IMR-90 (cell line): ENCODE data around the gene VPS35L. TPM values are rescaled to one million over a fixed set of nuclear protein-coding genes. Genes with fewer than 3 reads are reported as not detected.

Source experiments
- ATAC-seq: fragments of 200-7000 bp; cut with Tn5 transposase; 2 replicates; pipeline ENCODE4 v1.9.1; 2020; ENCODE audit warnings: low read depth, mild to moderate bottlenecking, moderate library complexity
- BruUV-seq: library from RNA; stranded (reverse); fragments of 400-500 nt; replicated peaks from 2 replicates; lab custom pipeline; 2021; lab: Mats Ljungman, UMichigan
- CTCF ChIA-PET: fragments of 300-600 bp; formaldehyde crosslinking; extraction: SDS; loops from one replicate; lab custom pipeline; 2021; ENCODE audit warnings: antibody characterized with exemption; lab: Yijun Ruan, JAX
- POLR2A ChIA-PET: fragments of 300-600 bp; sonication (Branson Sonifier 250); formaldehyde crosslinking; loops from one replicate; lab custom pipeline; 2022; ENCODE audit warnings: antibody characterized with exemption; ENCODE audit not compliant: unreplicated experiment; lab: Charles Lee
- DNase-seq: peaks from one replicate; pipeline ENCODE4 v3.0.0; 2013
- H2AFZ ChIP-seq: replicated peaks from 2 replicates; pipeline ENCODE3; 2013; ENCODE audit warnings: low read length, mild to moderate bottlenecking; ENCODE audit not compliant: poor library complexity
- H2AK5ac ChIP-seq: 2 replicates; pipeline ENCODE4 v1.6.1; 2013; ENCODE audit warnings: low read depth, low read length, inconsistent platforms
- H2AK9ac ChIP-seq: replicated peaks from 2 replicates; pipeline ENCODE3; 2013; ENCODE audit warnings: mild to moderate bottlenecking, low read depth, low read length, moderate library complexity; ENCODE audit not compliant: poor library complexity
- H2BK120ac ChIP-seq: 2 replicates; pipeline ENCODE4 v1.6.1; 2013; ENCODE audit warnings: low read depth, low read length, inconsistent platforms
- H2BK15ac ChIP-seq: 3 replicates; pipeline ENCODE4 v1.6.1; 2013; ENCODE audit warnings: low read depth, low read length, inconsistent platforms
- H2BK20ac ChIP-seq: 2 replicates; pipeline ENCODE4 v1.6.1; 2013; ENCODE audit warnings: low read depth, mild to moderate bottlenecking, inconsistent platforms, low read length, moderate library complexity
- H2BK5ac ChIP-seq: 2 replicates; pipeline ENCODE4 v1.6.1; 2013; ENCODE audit warnings: mild to moderate bottlenecking, low read depth, low read length, inconsistent platforms; ENCODE audit not compliant: poor library complexity, severe bottlenecking
- H3K14ac ChIP-seq: replicated peaks from 2 replicates; pipeline ENCODE4 v1.6.1; 2013; ENCODE audit warnings: low read depth, low read length, inconsistent platforms
- H3K18ac ChIP-seq: 2 replicates; pipeline ENCODE4 v1.6.1; 2013; ENCODE audit warnings: low read depth, low read length, control low read depth
- H3K23ac ChIP-seq: 2 replicates; pipeline ENCODE4 v1.6.1; 2013; ENCODE audit warnings: low read depth, low read length, inconsistent platforms
- H3K27ac ChIP-seq: 2 replicates; pipeline ENCODE4 v1.5.1; 2013; ENCODE audit warnings: mild to moderate bottlenecking, control low read depth, low read length; ENCODE audit not compliant: insufficient read depth
- H3K27me3 ChIP-seq: 2 replicates; pipeline ENCODE4 v1.6.1; 2013; ENCODE audit warnings: low read length; ENCODE audit not compliant: control insufficient read depth, insufficient read depth
- H3K36me3 ChIP-seq: 2 replicates; pipeline ENCODE4 v1.6.1; 2013; ENCODE audit warnings: low read length, mixed read lengths; ENCODE audit not compliant: control insufficient read depth, insufficient read depth
- H3K4ac ChIP-seq: 2 replicates; pipeline ENCODE4 v1.6.1; 2013; ENCODE audit warnings: low read depth, low read length, inconsistent platforms
- H3K4me1 ChIP-seq: 2 replicates; pipeline ENCODE4 v1.6.1; 2013; ENCODE audit warnings: low read length, mixed read lengths; ENCODE audit not compliant: control insufficient read depth, insufficient read depth
- H3K4me2 ChIP-seq: 2 replicates; pipeline ENCODE4 v1.6.1; 2013; ENCODE audit warnings: low read depth, mild to moderate bottlenecking, control low read depth, low read length, moderate library complexity
- H3K4me3 ChIP-seq: 2 replicates; pipeline ENCODE4 v1.5.1; 2013; ENCODE audit warnings: low read depth, mild to moderate bottlenecking, control low read depth, low read length, moderate library complexity; ENCODE audit not compliant: insufficient read depth
- H3K56ac ChIP-seq: 2 replicates; pipeline ENCODE4 v1.6.1; 2013; ENCODE audit warnings: low read length, inconsistent platforms; ENCODE audit not compliant: insufficient read depth; ENCODE audit errors: extremely low read depth
- H3K79me1 ChIP-seq, 2 experiments: 2 replicates each; pipeline ENCODE4 v1.6.1; 2013; ENCODE audit warnings: low read length in 2 of 2, inconsistent platforms in 1 of 2, low read depth in 1 of 2
- H3K9ac ChIP-seq: 2 replicates; pipeline ENCODE4 v1.6.1; 2013; ENCODE audit warnings: low read depth, low read length, control low read depth
- H3K9me1 ChIP-seq: 2 replicates; pipeline ENCODE4 v1.6.1; 2013; ENCODE audit warnings: low read length, inconsistent platforms; ENCODE audit not compliant: insufficient read depth
- H3K9me3 ChIP-seq: 2 replicates; pipeline ENCODE4 v1.6.1; 2013; ENCODE audit warnings: low read length; ENCODE audit not compliant: control insufficient read depth, insufficient read depth
- H4K20me1 ChIP-seq: 2 replicates; pipeline ENCODE4 v1.6.1; 2013; ENCODE audit warnings: low read length, inconsistent platforms; ENCODE audit not compliant: insufficient read depth
- H4K5ac ChIP-seq: 2 replicates; pipeline ENCODE4 v1.6.1; 2013; ENCODE audit warnings: mild to moderate bottlenecking, low read depth, low read length, control low read depth
- H4K8ac ChIP-seq, 2 experiments: 2 replicates each; pipeline ENCODE4 v1.6.1; 2013; ENCODE audit warnings: low read depth in 2 of 2, low read length in 2 of 2, control low read depth in 1 of 2, inconsistent platforms in 1 of 2
- H4K91ac ChIP-seq: 2 replicates; pipeline ENCODE4 v1.6.1; 2013; ENCODE audit warnings: low read depth, low read length, inconsistent platforms; ENCODE audit not compliant: insufficient read depth
- BHLHE40 ChIP-seq: fragments of 150-350 bp; IDR thresholded peaks from 2 replicates; pipeline ENCODE4 v1.6.1; 2016; ENCODE audit warnings: mild to moderate bottlenecking, low read depth, low read length
- CEBPB ChIP-seq: IDR thresholded peaks from 2 replicates; pipeline ENCODE4 v1.6.1; 2012; ENCODE audit warnings: low read depth, low read length, improper control_type of control experiment
- CHD1 ChIP-seq: IDR thresholded peaks from 2 replicates; pipeline ENCODE4 v1.6.1; 2012; ENCODE audit warnings: low read depth, low read length, improper control_type of control experiment
- ELK1 ChIP-seq: fragments of 150-350 bp; IDR thresholded peaks from 2 replicates; pipeline ENCODE4 v1.6.1; 2016; ENCODE audit warnings: low read depth, mild to moderate bottlenecking, low read length, moderate library complexity, borderline replicate concordance
- FOS ChIP-seq: fragments of 150-350 bp; IDR thresholded peaks from 2 replicates; pipeline ENCODE4 v1.6.1; 2016; ENCODE audit warnings: low read depth, low read length
- MAFK ChIP-seq: IDR thresholded peaks from 2 replicates; pipeline ENCODE4 v1.6.1; 2012; ENCODE audit warnings: low read depth, low read length, improper control_type of control experiment
- MAZ ChIP-seq: IDR thresholded peaks from 2 replicates; pipeline ENCODE4 v1.6.1; 2012; ENCODE audit warnings: low read depth, mild to moderate bottlenecking, low read length, improper control_type of control experiment, moderate library complexity, borderline replicate concordance
- MXI1 ChIP-seq: IDR thresholded peaks from 2 replicates; pipeline ENCODE4 v1.6.1; 2012; ENCODE audit warnings: low read depth, mild to moderate bottlenecking, low read length, moderate library complexity, borderline replicate concordance
- NFE2L2 ChIP-seq: fragments of 150-350 bp; IDR thresholded peaks from 2 replicates; pipeline ENCODE4 v1.6.1; 2016; ENCODE audit warnings: low read depth, mild to moderate bottlenecking, low read length
- POLR2A ChIP-seq: IDR thresholded peaks from 2 replicates; pipeline ENCODE4 v1.6.1; 2012; ENCODE audit warnings: mild to moderate bottlenecking, low read depth, low read length
- RAD21 ChIP-seq: IDR thresholded peaks from 2 replicates; pipeline ENCODE4 v1.6.1; 2012; ENCODE audit warnings: low read length, improper control_type of control experiment
- RCOR1 ChIP-seq: IDR thresholded peaks from 2 replicates; pipeline ENCODE4 v1.6.1; 2012; ENCODE audit warnings: mild to moderate bottlenecking, low read length, improper control_type of control experiment; ENCODE audit not compliant: insufficient replicate concordance
- RFX5 ChIP-seq: IDR thresholded peaks from 2 replicates; pipeline ENCODE4 v1.8.0; 2012; ENCODE audit warnings: low read depth, mild to moderate bottlenecking, low read length, moderate library complexity
- SMC3 ChIP-seq: fragments of 150-350 bp; IDR thresholded peaks from 2 replicates; pipeline ENCODE4 v1.6.1; 2016; ENCODE audit warnings: low read depth, mild to moderate bottlenecking, antibody characterized with exemption, low read length, moderate library complexity
- WGBS, 2 experiments: methylation state at CpG; one replicate each; pipeline versions ENCODE4 v1.1.5 to v1.1.7; 2013; ENCODE audit warnings: missing lambda C conversion rate in 2 of 2; ENCODE audit not compliant: insufficient read length in 1 of 2; ENCODE audit errors: extremely low coverage in 2 of 2; 5-methylcytosine and 5-hydroxymethylcytosine counted together
- dilution Hi-C: fragments of 300-500 bp; cut with HindIII; formaldehyde crosslinking; loops from one replicate; pipeline ENCODE4 v1.14.3; 2018; ENCODE audit warnings: low sequenced_read_pairs; ENCODE audit not compliant: unreplicated experiment
- in situ Hi-C: fragments of 300-500 bp; cut with MboI; formaldehyde crosslinking; loops from 3 replicates; pipeline ENCODE4 v1.14.3; 2019; ENCODE audit warnings: low sequenced_read_pairs, inconsistent platforms, mixed read lengths
- intact Hi-C: fragments of 100-400 bp; cut with micrococcal nuclease; formaldehyde crosslinking; loops from 2 replicates; pipeline ENCODE4 v1.10.0; 2022
- polyA plus RNA-seq, 3 experiments: library from polyadenylated mRNA; depleted of rRNA; stranded (reverse); fragments of >200 nt; gene quantifications; 2 replicates each; pipeline ENCODE4 v1.2.3, GENCODE V29; 2012; ENCODE audit warnings: low replicate concordance in 1 of 3
- total RNA-seq: library from RNA; depleted of rRNA; stranded (reverse); fragments of >200 nt; gene quantifications from 2 replicates; pipeline ENCODE4 v1.2.3, GENCODE V29; 2012
- TF ChIP-seq, protein P1 (sequence below): fragments of 150-350 bp; IDR thresholded peaks from 2 replicates; pipeline ENCODE4 v1.6.1; 2017; ENCODE audit warnings: mild to moderate bottlenecking, antibody characterized with exemption, low read length, low read depth
- TF ChIP-seq, protein P2 (sequence below): conservative IDR thresholded peaks from 2 replicates; pipeline ENCODE4 v1.5.1; 2012; ENCODE audit warnings: mild to moderate bottlenecking, low read depth, low read length, improper control_type of control experiment

VPS35L gene
- total and polyA plus RNA-seq, 2 of the 4 experiments (the other 2 are of a cell fraction), result 28.0 to 40.1 TPM

- H3K4me3 ChIP-seq, result no peak overlapping the region
- no peaks in the 10 kb centered on the region for H3K9me1 ChIP-seq
- ChIA-PET POLR2A (no interaction called here), CTCF (no interaction called here)
- no peak overlapping the region for H3K4me2 ChIP-seq
- H4K5ac ChIP-seq, result no peak overlapping the region
- in situ Hi-C loops, result no loop called here
- no peak overlapping the region for H3K23ac ChIP-seq
- H3K9ac ChIP-seq, result no peak overlapping the region
- no peaks in the 10 kb centered on the region for H3K27me3 ChIP-seq
- dilution Hi-C loops, result no loop called here
- no peak overlapping the region for H3K4ac ChIP-seq
- no peak overlapping the region for H2BK15ac ChIP-seq
- no peak overlapping the region for H2BK20ac ChIP-seq
- intact Hi-C loops, result no loop called here
- no CpG with 5 or more reads among the region's 5 CpGs for WGBS, 2 experiments
- H2AK5ac ChIP-seq, result no peak overlapping the region
- H3K9me3 ChIP-seq, result no peaks in the 10 kb centered on the region
- no peak overlapping the region for H3K14ac ChIP-seq
- H2BK5ac ChIP-seq, result no peak overlapping the region
- no peaks in the 10 kb centered on the region for H3K4me1 ChIP-seq
- DNase-seq (no peak), ATAC-seq (no peak)
- H2BK120ac ChIP-seq, result no peak overlapping the region
- no peak overlapping the region for H2AFZ ChIP-seq
- no peak overlapping the region for H4K91ac ChIP-seq
- no peak overlapping the region for H3K56ac ChIP-seq
- no peak overlapping the region for H4K8ac ChIP-seq
- TF ChIP-seq ELK1 (no peak), MXI1 (no peak), FOS (no peak), NFE2L2 (no peak), RFX5 (no peak), BHLHE40 (no peak), POLR2A (no peak), RAD21 (no peak), SMC3 (no peak), MAFK (no peak), MAZ (no peak), CHD1 (no peak), CEBPB (no peak), RCOR1 (no peak)
- TF ChIP-seq, protein P1, sequence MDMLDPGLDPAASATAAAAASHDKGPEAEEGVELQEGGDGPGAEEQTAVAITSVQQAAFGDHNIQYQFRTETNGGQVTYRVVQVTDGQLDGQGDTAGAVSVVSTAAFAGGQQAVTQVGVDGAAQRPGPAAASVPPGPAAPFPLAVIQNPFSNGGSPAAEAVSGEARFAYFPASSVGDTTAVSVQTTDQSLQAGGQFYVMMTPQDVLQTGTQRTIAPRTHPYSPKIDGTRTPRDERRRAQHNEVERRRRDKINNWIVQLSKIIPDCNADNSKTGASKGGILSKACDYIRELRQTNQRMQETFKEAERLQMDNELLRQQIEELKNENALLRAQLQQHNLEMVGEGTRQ, result no peak
- TF ChIP-seq, protein P2, sequence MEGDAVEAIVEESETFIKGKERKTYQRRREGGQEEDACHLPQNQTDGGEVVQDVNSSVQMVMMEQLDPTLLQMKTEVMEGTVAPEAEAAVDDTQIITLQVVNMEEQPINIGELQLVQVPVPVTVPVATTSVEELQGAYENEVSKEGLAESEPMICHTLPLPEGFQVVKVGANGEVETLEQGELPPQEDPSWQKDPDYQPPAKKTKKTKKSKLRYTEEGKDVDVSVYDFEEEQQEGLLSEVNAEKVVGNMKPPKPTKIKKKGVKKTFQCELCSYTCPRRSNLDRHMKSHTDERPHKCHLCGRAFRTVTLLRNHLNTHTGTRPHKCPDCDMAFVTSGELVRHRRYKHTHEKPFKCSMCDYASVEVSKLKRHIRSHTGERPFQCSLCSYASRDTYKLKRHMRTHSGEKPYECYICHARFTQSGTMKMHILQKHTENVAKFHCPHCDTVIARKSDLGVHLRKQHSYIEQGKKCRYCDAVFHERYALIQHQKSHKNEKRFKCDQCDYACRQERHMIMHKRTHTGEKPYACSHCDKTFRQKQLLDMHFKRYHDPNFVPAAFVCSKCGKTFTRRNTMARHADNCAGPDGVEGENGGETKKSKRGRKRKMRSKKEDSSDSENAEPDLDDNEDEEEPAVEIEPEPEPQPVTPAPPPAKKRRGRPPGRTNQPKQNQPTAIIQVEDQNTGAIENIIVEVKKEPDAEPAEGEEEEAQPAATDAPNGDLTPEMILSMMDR, result no peak
- peaks cover 14% of the 10 kb centered on the region for H3K36me3 ChIP-seq
- no peak overlapping the region for H2AK9ac ChIP-seq
- no TSS peak for BruUV-seq
- H3K79me1 ChIP-seq, result no peaks in the 10 kb centered on the region; a peak in 1 of 4 replicates
- no peaks in the 10 kb centered on the region for H4K20me1 ChIP-seq
- H3K18ac ChIP-seq, result no peak overlapping the region
- H3K27ac ChIP-seq, result no peak overlapping the region
Measured at GRCh38 chr16:19674485-19674884, 119.0 kb downstream of the VPS35L start.
